Panc1 (cell line): ENCODE measurements around the gene ADAMTS2. TPM values are rescaled to one million over a fixed set of nuclear protein-coding genes. Genes with fewer than 3 reads are reported as not detected.

Experiments used
- ATAC-seq: fragments of 200-7000 bp; cut with Tn5 transposase; 2 replicates; pipeline ENCODE4 v1.9.1; 2020; ENCODE audit warnings: mild to moderate bottlenecking, moderate library complexity
- BruUV-seq: library from RNA; stranded (reverse); fragments of 400-500 nt; replicated peaks from 2 replicates; lab custom pipeline; 2021; lab: Mats Ljungman, UMichigan
- CTCF ChIA-PET: fragments of 300-600 bp; sonication (Branson Sonifier 250); formaldehyde crosslinking; loops from one replicate; lab custom pipeline; 2022; ENCODE audit warnings: antibody characterized with exemption; lab: Charles Lee
- POLR2A ChIA-PET: fragments of 300-600 bp; sonication (Branson Sonifier 250); formaldehyde crosslinking; loops from one replicate; lab custom pipeline; 2022; ENCODE audit warnings: antibody characterized with exemption; lab: Charles Lee
- DNase-seq: peaks from one replicate; pipeline ENCODE4 v3.0.0-alpha.2; 2010; ENCODE audit warnings: low read depth, low spot score
- H3K27ac ChIP-seq: 2 replicates; pipeline ENCODE4 v1.5.1; 2011; ENCODE audit warnings: mild to moderate bottlenecking, low read length, inconsistent platforms
- H3K27me3 ChIP-seq: fragments of 200-500 bp; sonication (Bioruptor generic); 2 replicates; pipeline ENCODE4 v1.6.0; 2014; ENCODE audit warnings: low read length, inconsistent platforms; ENCODE audit not compliant: control insufficient read depth, insufficient read depth
- H3K36me3 ChIP-seq: fragments of 200-500 bp; sonication (Bioruptor generic); 2 replicates; pipeline ENCODE4 v1.5.1; 2014; ENCODE audit warnings: inconsistent platforms, mild to moderate bottlenecking, low read length, moderate library complexity; ENCODE audit not compliant: control insufficient read depth, insufficient read depth
- H3K4me1 ChIP-seq: 2 replicates; pipeline ENCODE4 v1.5.1; 2011; ENCODE audit warnings: inconsistent platforms, mild to moderate bottlenecking, low read length, moderate library complexity; ENCODE audit not compliant: control insufficient read depth, insufficient read depth
- H3K4me3 ChIP-seq, 2 experiments: 2 replicates each; pipeline ENCODE4 v1.5.1; 2011 to 2012; ENCODE audit warnings: low read depth in 2 of 2, low read length in 2 of 2, mild to moderate bottlenecking in 2 of 2, inconsistent platforms in 1 of 2, moderate library complexity in 1 of 2
- H3K9me3 ChIP-seq: fragments of 200-500 bp; sonication (Bioruptor generic); 2 replicates; pipeline ENCODE4 v1.5.1; 2014; ENCODE audit warnings: low read depth, mild to moderate bottlenecking, inconsistent platforms, low read length, moderate library complexity; ENCODE audit not compliant: control insufficient read depth, insufficient read depth
- CTCF ChIP-seq: fragments of 450-650 bp; IDR thresholded peaks from 2 replicates; pipeline ENCODE4 v1.5.1; 2017; ENCODE audit warnings: mild to moderate bottlenecking
- POLR2AphosphoS5 ChIP-seq: IDR thresholded peaks from 2 replicates; pipeline ENCODE4 v1.6.1; 2012; ENCODE audit warnings: mild to moderate bottlenecking, low read depth, low read length, moderate library complexity
- REST ChIP-seq, 2 experiments: IDR thresholded peaks; 2 replicates each; pipeline ENCODE4 v1.6.1; 2011 to 2012; ENCODE audit warnings: low read depth in 2 of 2, control low read depth in 1 of 2, low read length in 1 of 2, mild to moderate bottlenecking in 1 of 2, moderate library complexity in 1 of 2; ENCODE audit not compliant: insufficient read depth in 1 of 2
- SIN3A ChIP-seq: IDR thresholded peaks from 2 replicates; pipeline ENCODE4 v1.6.1; 2012; ENCODE audit warnings: low read depth, mild to moderate bottlenecking, low read length, moderate library complexity, borderline replicate concordance; ENCODE audit not compliant: insufficient read depth
- TCF7L2 ChIP-seq: IDR thresholded peaks from 2 replicates; pipeline ENCODE4 v1.6.1; 2011; ENCODE audit warnings: mild to moderate bottlenecking, low read depth, low read length, inconsistent platforms
- in situ Hi-C: cut with HindIII; loops from 2 replicates; pipeline ENCODE4 v1.10.0; 2016; ENCODE audit warnings: low sequenced_read_pairs, low pct_unique_long_range_greater_than_20kb
- intact Hi-C: fragments of 100-400 bp; cut with micrococcal nuclease; formaldehyde crosslinking; loops from one replicate; pipeline ENCODE4 v1.10.0; 2022; ENCODE audit not compliant: unreplicated experiment
- total RNA-seq: library from RNA; stranded (reverse); gene quantifications from one replicate; pipeline ENCODE4 v1.2.1, GENCODE V29; 2021; ENCODE audit not compliant: unreplicated experiment

The ADAMTS2 gene
- total RNA-seq, 1 experiment from 2014 or later = 0.13 TPM

GRCh38 chr5:179264783-179265513 lies 80.3 kb downstream of the ADAMTS2 start:
- no peak overlapping the region for H3K4me3 ChIP-seq
- intact Hi-C loops (loop anchor here (5.0 kb wide), 2 partner anchors 98 to 227 kb away; no protein-coding TSS in a partner anchor), in situ Hi-C loops (no loop called here)
- POLR2A ChIA-PET = no interaction called here
- no peak for TF ChIP-seq POLR2AphosphoS5
- TF ChIP-seq TCF7L2 = no peak
- TF ChIP-seq CTCF = no peak
- TF ChIP-seq REST (IDR thresholded peaks at IDR 0.05; ENCODE audit: insufficient read depth in 1 of 2, low read depth in 2 of 2, low read length in 1 of 2) = no peak
- TF ChIP-seq SIN3A = no peak
- no TSS peak for BruUV-seq
- no peaks in the 10 kb centered on the region for H3K27me3 ChIP-seq
- CTCF ChIA-PET = no interaction called here
- H3K4me1 ChIP-seq = no peaks in the 10 kb centered on the region
- DNase-seq (no peak), ATAC-seq (no peak)
- no peaks in the 10 kb centered on the region for H3K9me3 ChIP-seq
- H3K36me3 ChIP-seq = no peaks in the 10 kb centered on the region
- H3K27ac ChIP-seq = no peak overlapping the region

GRCh38 chr5:179264053-179264782 lies 81.0 kb downstream of the ADAMTS2 start:
- Histone ChIP-seq H3K27ac (no peak overlapping the region), H3K4me1 (no peaks in the 10 kb centered on the region), H3K36me3 (no peaks in the 10 kb centered on the region), H3K4me3 (no peak overlapping the region), H3K27me3 (no peaks in the 10 kb centered on the region), H3K9me3 (no peaks in the 10 kb centered on the region)
- in situ Hi-C loops = no loop called here
- ATAC-seq = no peak
- BruUV-seq = no TSS peak
- POLR2A ChIA-PET = interaction anchor here (0.6 kb wide), 1 partner anchor 54 kb away, joined by 3 read pairs; no protein-coding TSS in a partner anchor
- TF ChIP-seq REST (IDR thresholded peaks at IDR 0.05; ENCODE audit: insufficient read depth in 1 of 2, low read depth in 2 of 2, low read length in 1 of 2) = no peak
- TF ChIP-seq SIN3A = no peak
- no peak for TF ChIP-seq TCF7L2
- no peak for TF ChIP-seq POLR2AphosphoS5
- TF ChIP-seq CTCF = no peak
- CTCF ChIA-PET = no interaction called here
- intact Hi-C loops = loop anchor here (5.0 kb wide), 2 partner anchors 97 to 228 kb away; no protein-coding TSS in a partner anchor
- no peak for DNase-seq
